ENCODE results near the gene INPP5A.

DNA sequence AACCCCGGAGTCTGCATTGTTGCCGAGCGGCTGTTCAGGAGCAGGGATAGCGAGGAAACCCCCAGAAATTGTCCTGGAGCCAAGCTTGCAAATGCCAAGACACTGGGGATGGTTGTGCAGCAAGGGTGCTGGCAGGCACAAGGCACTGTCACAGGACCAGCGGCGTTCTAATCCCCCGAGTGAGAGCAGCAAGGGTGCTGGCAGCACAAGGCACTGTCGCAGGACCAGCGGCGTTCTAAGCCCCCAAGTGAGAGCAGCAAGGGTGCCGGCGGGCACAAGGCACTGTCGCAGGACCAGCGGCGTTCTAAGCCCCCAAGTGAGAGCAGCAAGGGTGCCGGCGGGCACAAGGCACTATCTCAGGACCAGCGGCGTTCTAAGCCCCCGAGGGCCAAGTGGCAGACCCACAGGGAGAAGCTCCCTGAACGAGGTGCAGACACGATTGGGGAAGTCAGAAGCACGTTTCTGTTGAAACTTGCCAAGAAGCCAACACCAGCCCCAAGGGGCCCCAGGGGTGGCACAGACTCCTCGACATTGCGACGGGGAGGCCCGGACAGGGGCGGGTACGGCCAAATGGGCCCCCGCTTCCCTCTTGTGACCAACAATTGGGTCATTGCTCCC is 40.4 kb upstream of the INPP5A start:
- TF ChIP-seq CTCF (conservative IDR thresholded peaks at IDR 0.05; ENCODE audit: low read length) (no peak), EZH2phosphoT487 (IDR thresholded peaks at IDR 0.05; ENCODE audit: borderline replicate concordance) (no peak)

Measured in Loucy (cell line).